ENCODE results near the gene DNAJC5. TPM values are rescaled to one million over a fixed set of nuclear protein-coding genes. Genes with fewer than 3 reads are reported as not detected.
A peak's percentile ranks its signal among the peaks of the same experiment; 100 is the strongest.

DNAJC5 gene
- total and polyA plus RNA-seq, 9 of the 15 experiments (the other 6 are each of a cell fraction or from before 2014, with no cell fraction given): 0.95 to 42.8 (median 23.4) TPM

DNA sequence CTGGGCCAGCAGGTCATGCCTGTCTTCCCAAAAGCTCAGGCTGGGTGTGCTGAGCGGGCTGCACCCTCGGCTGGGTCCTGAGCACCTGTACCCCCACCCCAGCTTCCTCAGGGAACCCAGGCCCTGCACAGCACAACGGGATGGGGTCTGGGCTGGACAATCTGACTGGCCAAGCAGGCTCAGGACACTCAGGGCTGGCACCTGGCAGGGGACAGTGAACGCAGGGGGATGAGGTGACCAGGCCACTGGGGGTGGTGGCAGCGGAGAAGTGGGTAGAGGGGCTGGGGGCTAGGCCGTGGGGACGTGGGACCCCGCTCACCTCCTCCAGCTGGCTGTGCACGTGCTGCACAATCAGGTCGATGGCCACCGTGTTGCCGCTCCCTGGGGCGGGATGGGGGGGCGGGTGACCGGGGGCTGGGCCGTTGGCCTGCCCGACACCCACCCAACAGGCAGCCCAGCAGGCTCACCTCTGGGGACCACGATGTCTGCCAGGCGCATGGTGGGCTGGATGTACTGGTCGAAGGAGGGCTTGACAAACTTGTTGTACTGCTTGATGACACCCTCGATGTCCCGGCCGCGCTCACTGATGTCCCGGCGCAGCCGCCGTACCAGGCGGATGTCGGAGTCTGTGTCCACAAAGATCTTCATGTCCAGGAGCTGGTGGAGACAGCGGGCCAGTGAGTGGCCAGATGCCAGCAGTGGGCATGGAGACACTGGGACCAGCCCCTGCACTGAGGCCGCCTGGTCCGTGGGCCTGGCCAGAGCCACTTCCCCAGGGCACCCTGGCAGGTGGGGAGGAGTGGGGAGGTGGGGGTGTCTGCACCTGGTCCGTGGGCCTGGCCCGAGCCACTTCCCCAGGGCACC is 49.4 kb downstream of the DNAJC5 start:
- in situ Hi-C loops (cut with MboI): no loop called here
- no peak for DNase-seq (ENCODE audit: extremely low read depth in 1 of 4, low spot score in 3 of 4)
- H3K27me3 ChIP-seq (ENCODE audit: control insufficient read depth in 2 of 2, insufficient read depth in 2 of 2, low read length in 2 of 2): no peaks in the 10 kb centered on the region
- WGBS (ENCODE audit: insufficient coverage, low coverage, missing lambda C conversion rate): 96% methylated on average over 30 of the region's 35 CpGs
- FAIRE-seq: no peak
- peak; percentile 78 for TF ChIP-seq RBM22 (IDR thresholded peaks at IDR 0.05; ENCODE audit: low read depth, low read length, poor library complexity, severe bottlenecking)
- peak; percentile 57 for TF ChIP-seq POLR2G (IDR thresholded peaks at IDR 0.05; ENCODE audit: low read depth, low read length)
- TF ChIP-seq KDM4B (IDR thresholded peaks at IDR 0.05; ENCODE audit: borderline replicate concordance in 2 of 2, low read depth in 1 of 2): no peak
- no peak for TF ChIP-seq HDAC1 (IDR thresholded peaks at IDR 0.05)
- no peak for TF ChIP-seq ZNF436 (CRISPR knock-in tag; IDR thresholded peaks at IDR 0.05)
- no peak for TF ChIP-seq GATAD2B (IDR thresholded peaks at IDR 0.05; ENCODE audit: borderline replicate concordance)
- no peak for TF ChIP-seq ZZZ3 (IDR thresholded peaks at IDR 0.05)
- H3K79me2 ChIP-seq (ENCODE audit: control insufficient read depth, insufficient read depth, low read length): peaks cover 45% of the 10 kb centered on the region
- H3K4me2 ChIP-seq (ENCODE audit: insufficient read depth, low read length): no peak overlapping the region
- intact Hi-C loops (cut with micrococcal nuclease): no loop called here
- no peaks in the 10 kb centered on the region for H3K9me3 ChIP-seq (replicated peaks; ENCODE audit: control insufficient read depth, insufficient read depth, low read depth, low read length)
- no peak for ATAC-seq
- H2AFZ ChIP-seq (ENCODE audit: low read depth, low read length): no peak overlapping the region
- H4K20me1 ChIP-seq (replicated peaks; ENCODE audit: control insufficient read depth, insufficient read depth, low read length): peaks cover 49% of the 10 kb centered on the region
- H3K4me1 ChIP-seq (replicated peaks in 1 of 2; ENCODE audit: control insufficient read depth in 2 of 2, insufficient read depth in 2 of 2, low read length in 2 of 2): peaks cover 16 to 85% of the 10 kb centered on the region in 2 experiments
- ChIA-PET CTCF (ENCODE audit: low intra/inter-chr PET ratio) (no interaction called here), POLR2A (no interaction called here)
- H3K9ac ChIP-seq (ENCODE audit: insufficient read depth in 1 of 2, low read depth in 2 of 2, low read length in 2 of 2): peak overlapping the region in 1 of 2 experiments; percentile 48; a peak in 1 of 4 replicates
- H3K36me3 ChIP-seq (ENCODE audit: control insufficient read depth, insufficient read depth, low read length): peaks cover 72% of the 10 kb centered on the region; the same call in 2 of the 3 replicates
- no peak overlapping the region for H3K4me3 ChIP-seq
- no TSS peak for BruUV-seq (replicated peaks)
- H3K27ac ChIP-seq (ENCODE audit: extremely low read depth, low read depth, low read length): no peak overlapping the region
- H3K9me1 ChIP-seq (ENCODE audit: control insufficient read depth, insufficient read depth, low read length): peaks cover 10% of the 10 kb centered on the region
